GM19468 (cell line): Measurements from ENCODE around the gene OOSP4A.
"Not testable (repeated sequence)": the region's sequence is repeated elsewhere in the genome, so short reads cannot be mapped to it uniquely, and the experiment has no call there.

ENCODE experiments used
- ATAC-seq: cut with Tn5 transposase; IDR thresholded peaks from one replicate; pipeline ENCODE4 v1.9.1; 2021; ENCODE audit warnings: mild to moderate bottlenecking, moderate library complexity, moderate number of reproducible peaks; ENCODE audit not compliant: unreplicated experiment; ENCODE audit errors: extremely low read depth

The OOSP4A gene

DNA sequence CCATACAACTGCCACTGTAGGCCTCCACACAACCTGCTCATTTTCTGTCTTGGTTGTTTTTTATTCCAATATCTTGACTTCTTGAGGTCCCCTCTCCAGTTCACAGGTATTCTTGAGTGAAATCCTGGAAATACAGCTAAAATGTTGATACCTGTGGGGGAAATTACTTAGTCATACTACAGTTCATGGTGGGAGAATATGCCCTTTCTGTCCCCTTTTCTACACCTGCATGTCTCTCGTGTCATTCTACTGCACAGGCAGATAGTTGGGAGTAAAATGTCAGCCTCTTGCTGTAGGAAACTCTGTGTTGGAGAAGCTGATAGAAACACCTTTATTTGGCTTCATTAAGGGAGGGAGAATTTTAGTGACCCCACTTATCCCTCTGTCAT is 4.6 kb downstream of the OOSP4A start:
- ATAC-seq = no peak

DNA sequence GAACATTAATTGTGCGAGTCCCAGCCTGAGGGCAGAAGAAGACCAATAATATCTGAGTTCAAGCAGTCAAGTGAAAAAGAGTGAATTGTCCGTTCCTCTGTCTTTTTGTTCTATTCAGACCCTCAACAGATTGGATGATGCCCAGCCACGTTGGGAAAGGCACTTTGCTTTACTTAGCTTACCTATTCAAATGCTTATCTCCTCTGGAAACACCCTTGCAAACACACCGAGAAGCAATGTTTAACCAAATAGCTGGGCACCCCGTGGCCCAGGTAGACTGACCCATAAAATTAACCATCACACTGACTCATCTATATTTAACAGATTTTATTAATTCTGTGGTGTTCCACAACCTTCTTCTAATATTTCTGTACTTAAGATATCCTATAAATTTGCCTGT is 9.3 kb downstream of the OOSP4A start:
- no peak for ATAC-seq

DNA sequence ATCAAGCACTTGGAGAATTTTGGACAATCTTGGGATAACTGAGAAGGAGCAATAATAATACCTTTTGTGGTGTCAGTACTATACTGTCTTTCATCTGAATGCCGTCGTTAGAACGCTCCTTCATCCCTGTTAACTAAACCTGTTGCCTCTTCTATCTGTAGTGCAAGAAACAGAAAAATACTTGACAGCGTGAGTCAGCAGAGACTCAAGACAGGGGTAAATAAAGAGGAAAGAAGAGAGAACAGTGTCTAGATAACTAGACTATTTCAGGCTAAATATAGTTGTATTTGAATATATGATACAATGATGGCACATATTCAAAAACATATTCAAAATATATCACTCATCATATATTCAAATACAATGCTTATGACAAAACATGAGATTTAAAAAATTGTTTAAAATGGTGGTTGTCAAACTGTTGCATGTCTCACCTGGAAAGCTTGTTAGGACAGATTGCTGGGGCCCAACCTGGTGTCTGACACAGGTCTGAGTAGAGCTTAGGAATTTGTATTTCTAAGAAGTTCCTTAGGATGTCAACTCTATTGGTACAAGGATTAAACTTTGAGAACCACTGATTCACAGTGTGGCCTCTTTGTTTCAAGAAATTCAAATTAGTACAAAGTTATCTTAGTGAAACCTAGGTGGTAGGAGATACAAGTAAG is 17.4 kb downstream of the OOSP4A start:
- no peak for ATAC-seq

DNA sequence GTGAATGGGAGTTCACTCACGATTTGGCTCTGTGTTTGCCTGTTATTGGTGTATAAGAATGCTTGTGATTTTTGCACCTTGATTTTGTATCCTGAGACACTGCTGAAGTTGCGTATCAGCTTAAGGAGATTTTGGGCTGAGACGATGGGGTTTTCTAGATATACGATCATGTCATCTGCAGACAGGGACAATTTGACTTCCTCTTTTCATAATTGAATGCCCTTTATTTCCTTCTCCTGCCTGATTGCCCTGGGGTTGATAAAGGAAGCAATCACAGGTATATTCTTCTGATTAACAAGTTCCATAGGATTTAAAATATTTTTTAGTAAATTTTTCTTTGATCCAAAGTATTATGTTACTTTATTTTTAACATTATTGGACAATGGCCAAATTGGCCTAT is 18.2 kb downstream of the OOSP4A start:
- not testable (repeated sequence) for ATAC-seq

DNA sequence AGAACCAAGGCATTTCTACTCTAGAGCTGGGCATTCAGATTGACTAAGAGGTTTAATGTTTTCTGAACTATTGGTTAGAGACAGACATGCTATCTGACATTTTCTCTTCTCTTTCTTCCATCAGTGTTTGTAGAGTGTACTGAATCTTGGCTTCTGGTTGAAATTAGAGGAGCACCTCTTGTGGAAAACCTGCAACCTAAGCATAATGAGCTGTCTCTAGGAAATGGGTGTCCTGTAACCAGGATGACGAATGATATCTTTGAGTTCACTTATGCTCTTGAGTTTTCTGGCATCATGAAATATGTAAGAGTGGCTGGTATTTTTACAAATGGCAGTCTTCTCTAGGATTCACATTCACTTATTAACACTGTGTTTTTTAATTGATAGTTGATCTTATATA is 19.4 kb downstream of the OOSP4A start:
- no peak for ATAC-seq

DNA sequence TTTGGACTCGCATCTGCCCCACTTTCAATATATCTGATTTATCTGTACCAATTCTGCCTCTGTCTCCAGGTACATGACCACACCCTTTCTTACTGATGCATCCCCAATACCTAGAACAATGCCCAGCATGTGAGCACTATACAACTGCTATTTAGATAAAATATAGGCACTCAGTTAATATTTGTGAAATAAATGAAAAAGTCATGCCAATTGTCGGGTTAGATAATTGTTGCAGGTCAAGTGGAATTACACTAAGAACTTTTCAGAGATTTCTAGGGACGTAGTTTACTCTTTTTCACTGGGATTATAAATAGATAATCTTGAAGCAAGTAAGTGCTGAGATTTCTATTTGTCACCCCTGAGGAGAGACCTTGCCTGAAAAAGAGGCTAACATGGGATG is 20.5 kb downstream of the OOSP4A start:
- no peak for ATAC-seq

DNA sequence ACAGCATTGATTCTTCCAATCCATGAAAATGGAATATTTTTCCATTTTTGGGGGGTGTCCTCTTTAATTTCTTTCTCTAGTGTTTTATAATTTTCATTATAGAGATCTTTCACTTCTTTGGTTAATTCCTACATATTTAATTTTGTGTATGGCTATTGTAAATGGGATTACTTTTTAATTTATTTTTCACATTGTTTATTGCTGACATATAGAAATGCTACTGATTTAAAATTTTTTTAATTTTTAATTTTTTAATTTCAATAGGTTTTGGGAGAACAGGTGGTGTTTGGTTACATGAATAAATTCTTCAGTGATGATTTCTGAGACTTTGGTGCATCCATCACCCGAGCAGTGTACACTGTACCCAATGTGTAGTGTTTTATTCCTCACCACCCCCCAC is 26.6 kb downstream of the OOSP4A start:
- ATAC-seq = no peak

DNA sequence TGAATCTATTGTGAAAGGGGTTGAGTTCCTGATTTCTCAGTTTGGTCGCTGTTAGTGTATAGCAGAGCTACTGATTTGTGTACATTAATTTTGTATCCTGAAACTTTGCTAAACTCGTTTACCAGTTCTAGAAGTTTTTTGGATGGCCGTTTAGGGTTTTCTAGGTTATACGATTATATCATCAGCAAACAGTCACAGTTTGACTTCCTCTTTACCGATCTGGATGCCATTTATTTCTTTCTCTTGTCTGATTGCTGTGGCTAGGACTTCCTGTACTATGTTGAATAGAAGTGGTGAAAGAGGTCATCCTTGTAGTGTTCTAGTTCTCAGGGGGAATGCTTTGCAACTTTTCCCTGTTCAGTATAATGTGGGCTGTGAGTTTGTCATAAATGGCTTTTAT is 28.6 kb downstream of the OOSP4A start:
- no peak for ATAC-seq

DNA sequence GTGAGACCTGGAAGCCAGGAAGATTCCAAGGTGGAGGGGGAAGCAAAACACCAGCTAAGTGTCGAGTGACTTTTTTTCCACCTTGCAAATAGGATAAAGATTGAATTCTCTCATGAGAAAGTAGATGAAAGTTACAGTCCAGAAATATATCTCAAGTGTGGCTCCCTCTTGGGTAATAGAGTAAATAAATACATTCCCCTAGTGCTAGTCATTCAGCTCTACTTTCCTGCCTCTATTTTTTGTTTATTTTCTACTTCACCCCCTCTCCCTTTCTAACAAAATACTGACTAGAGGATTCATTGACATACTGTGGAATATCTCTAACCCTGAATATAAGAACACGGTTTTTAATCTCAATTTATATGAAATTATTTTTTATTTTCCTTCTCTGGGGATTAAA is 34.0 kb downstream of the OOSP4A start:
- no peak for ATAC-seq

DNA sequence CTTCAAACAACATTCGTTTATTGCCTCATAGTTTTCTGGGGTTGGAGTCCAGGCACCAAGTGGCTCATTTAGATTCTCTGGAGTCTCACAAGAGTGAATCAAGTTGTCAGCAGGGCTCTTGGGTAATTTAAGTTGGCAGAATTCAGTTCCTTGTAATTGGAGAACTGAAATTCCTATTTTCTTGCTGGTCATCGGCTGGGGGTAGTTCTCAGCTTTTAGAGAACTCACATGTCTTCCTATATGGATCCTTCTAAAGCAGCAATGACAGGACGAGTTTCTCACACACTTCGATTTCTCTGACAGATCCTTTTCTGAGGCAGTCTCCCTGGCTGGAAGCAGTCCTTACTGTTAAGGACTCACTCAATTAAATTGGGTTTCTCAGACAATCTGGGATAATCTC is 35.9 kb downstream of the OOSP4A start:
- ATAC-seq = no peak

DNA sequence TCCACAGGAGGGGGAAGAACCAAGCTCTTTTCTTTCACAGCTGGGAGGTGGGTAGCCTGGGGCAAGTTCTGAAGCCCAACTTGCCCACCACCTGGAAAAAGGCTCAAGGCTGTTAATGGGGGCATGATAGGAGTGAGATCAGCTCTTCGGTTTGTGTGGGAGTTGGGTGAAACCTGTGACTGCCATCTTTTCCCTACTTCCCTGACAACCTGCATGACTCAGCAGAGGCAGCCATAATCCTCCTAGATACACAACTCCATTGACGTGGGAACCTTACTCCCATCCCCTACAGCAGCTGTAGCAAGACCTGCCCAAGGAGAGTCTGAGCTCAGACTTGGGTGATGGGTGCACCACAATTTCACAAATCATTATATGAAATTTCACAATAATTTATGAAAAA is 39.9 kb downstream of the OOSP4A start:
- ATAC-seq = no peak

DNA sequence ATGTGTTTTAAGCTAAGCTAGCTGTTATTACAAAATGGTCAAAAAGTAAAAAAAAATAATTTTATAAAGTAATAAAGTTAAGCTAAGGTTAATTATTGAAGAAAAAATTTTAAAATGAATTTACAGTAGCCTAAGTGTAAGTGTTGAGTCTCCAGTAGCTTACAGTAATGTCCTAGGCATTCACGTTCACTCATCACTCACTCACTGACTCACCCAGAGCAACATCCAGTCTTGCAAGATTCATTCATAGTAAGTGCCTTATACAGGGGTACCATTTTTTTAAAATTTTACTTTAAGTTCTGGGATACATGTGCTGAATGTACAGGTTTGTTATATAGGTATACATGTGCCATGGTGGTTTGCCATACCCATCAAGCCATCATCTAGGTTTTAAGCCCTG is 41.5 kb downstream of the OOSP4A start:
- no peak for ATAC-seq

DNA sequence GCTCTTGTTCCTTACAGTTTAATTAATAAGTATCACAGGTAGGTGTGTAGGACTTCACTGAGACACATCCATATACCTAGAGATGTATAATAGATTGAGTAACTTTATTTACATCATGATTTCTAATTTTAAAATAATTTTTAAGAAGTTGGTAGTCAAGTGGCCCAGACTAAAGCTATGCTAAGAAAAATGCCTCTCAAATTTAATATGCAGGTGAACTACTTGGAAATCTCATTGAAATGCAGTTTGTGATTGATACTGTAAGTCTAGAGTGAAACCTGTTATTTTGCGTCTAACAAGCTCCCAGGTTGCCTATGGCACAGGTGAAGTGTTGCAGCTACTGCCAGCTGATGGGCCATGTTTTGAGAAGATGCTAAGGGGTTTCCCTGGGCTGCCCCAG is 53.0 kb downstream of the OOSP4A start, which contains the start of gene OOSP4B:
OOSP4B (plus strand) TSS at position 301 of the 400 bp plus-strand sequence.
- no peak for ATAC-seq

DNA sequence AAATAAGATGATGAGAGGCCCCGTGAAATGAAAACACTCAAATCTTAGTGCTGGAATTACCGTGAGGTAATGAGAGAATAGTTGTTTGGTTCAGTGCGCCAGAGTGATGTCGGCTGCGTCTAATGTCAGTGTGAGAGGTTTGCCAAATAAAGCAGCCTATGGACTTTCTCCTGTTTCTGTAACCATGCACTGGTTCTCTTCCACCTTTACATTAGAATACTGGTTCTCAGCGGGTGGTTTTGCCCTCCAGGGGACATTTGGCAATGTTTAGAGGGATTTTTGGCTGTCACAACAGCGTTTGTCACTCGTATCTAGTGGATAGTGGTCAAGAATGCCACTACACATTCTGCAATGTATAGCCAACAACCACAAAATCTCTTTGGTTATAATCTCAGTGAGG is 54.2 kb downstream of the OOSP4A start:
- ATAC-seq = no peak
